OCI-LY3 (cell line): ENCODE results near the gene CTBP2.

Source experiments
- EZH2phosphoT487 ChIP-seq: fragments of 200-600 bp; shearing (Covaris generic); IDR thresholded peaks from 2 replicates; pipeline ENCODE4 v1.6.1; 2018; ENCODE audit warnings: antibody characterized with exemption, mixed run types, low read depth
- TF ChIP-seq, protein P1 (sequence below): fragments of 200-600, 300-600 bp; sonication (generic); IDR thresholded peaks from 2 replicates; pipeline ENCODE4 v1.5.1; 2014; ENCODE audit warnings: antibody characterized with exemption, low read length, low read depth

DNA sequence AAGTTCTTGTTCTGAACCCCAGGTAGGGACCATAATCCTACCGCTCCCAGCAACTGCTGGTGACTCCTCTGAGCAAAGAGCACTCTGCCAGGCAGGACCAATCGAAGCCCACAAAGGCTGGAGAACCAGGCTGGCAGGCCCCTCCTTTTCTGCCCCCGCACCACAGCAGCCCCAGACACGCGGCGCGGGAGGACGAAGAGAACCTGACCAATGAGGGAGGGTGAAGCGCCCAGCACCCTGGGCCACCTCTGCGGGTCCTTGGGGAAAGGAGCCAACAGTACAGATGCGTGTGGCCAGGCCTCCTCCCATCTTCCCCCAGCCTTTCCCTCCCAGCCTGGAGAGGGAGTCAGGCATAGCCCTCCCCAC is 25.9 kb downstream of the CTBP2 start:
- TF ChIP-seq, protein P1, sequence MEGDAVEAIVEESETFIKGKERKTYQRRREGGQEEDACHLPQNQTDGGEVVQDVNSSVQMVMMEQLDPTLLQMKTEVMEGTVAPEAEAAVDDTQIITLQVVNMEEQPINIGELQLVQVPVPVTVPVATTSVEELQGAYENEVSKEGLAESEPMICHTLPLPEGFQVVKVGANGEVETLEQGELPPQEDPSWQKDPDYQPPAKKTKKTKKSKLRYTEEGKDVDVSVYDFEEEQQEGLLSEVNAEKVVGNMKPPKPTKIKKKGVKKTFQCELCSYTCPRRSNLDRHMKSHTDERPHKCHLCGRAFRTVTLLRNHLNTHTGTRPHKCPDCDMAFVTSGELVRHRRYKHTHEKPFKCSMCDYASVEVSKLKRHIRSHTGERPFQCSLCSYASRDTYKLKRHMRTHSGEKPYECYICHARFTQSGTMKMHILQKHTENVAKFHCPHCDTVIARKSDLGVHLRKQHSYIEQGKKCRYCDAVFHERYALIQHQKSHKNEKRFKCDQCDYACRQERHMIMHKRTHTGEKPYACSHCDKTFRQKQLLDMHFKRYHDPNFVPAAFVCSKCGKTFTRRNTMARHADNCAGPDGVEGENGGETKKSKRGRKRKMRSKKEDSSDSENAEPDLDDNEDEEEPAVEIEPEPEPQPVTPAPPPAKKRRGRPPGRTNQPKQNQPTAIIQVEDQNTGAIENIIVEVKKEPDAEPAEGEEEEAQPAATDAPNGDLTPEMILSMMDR, result no peak
- TF ChIP-seq EZH2phosphoT487, result no peak
